ENCODE data around the gene TK1. TPM values are rescaled to one million over a fixed set of nuclear protein-coding genes. Genes with fewer than 3 reads are reported as not detected.
A peak's percentile ranks its signal among the peaks of the same experiment; 100 is the strongest.

The TK1 gene
- total and polyA plus RNA-seq, 3 donors from 2014 or later: 3.9 to 5.7 (median 4.8) TPM

GRCh38 chr17:78232859-78233173 lies 46.0 kb upstream of the TK1 start:
- no peaks in the 10 kb centered on the region for H3K27me3 ChIP-seq
- no peak overlapping the region for H3K4me3 ChIP-seq
- no peak for DNase-seq
- no peaks in the 10 kb centered on the region for H3K36me3 ChIP-seq (ENCODE audit: low read depth, missing control alignments)
- peaks cover 6% of the 10 kb centered on the region for H3K4me1 ChIP-seq
- no peaks in the 10 kb centered on the region for H3K9me3 ChIP-seq
- intact Hi-C loops (cut with DNase I; ENCODE audit: low total_unique reads): no loop called here
- WGBS, 2 donors: 84% methylated on average over 2 of the region's 2 CpGs; no CpG with 5 or more reads in 1 of the 2 donors
- TF ChIP-seq POLR2A (IDR thresholded peaks at IDR 0.05) (no peak), CTCF (IDR thresholded peaks at IDR 0.05) (no peak)
- no peak overlapping the region for H3K27ac ChIP-seq

GRCh38 chr17:78231991-78232858 lies 45.4 kb upstream of the TK1 start:
- Histone ChIP-seq H3K4me1 (peaks cover under 1% of the 10 kb centered on the region), H3K27me3 (no peaks in the 10 kb centered on the region), H3K9me3 (no peaks in the 10 kb centered on the region), H3K27ac (no peak overlapping the region), H3K36me3 (ENCODE audit: low read depth, missing control alignments) (no peaks in the 10 kb centered on the region), H3K4me3 (peak overlapping the region in 1 of 2 donors; percentile 20)
- TF ChIP-seq CTCF (IDR thresholded peaks at IDR 0.05) (no peak), POLR2A (IDR thresholded peaks at IDR 0.05) (no peak)
- intact Hi-C loops (cut with DNase I; ENCODE audit: low total_unique reads): no loop called here
- 21 to 26% methylated on average over 21 to 38 of the region's 55 CpGs for WGBS, 2 donors
- DNase-seq: no peak

- Histone ChIP-seq H3K27ac (no peak within 1 kb of the TSS), H3K27me3 (no peaks in the 10 kb centered on the region), H3K36me3 (ENCODE audit: low read depth, missing control alignments) (no peaks in the 10 kb centered on the region), H3K9me3 (no peaks in the 10 kb centered on the region), H3K4me1 (no peaks in the 10 kb centered on the region), H3K4me3 (peak within 1 kb of the TSS in 1 of 2 donors; percentile 20)
- DNase-seq: no peak
- 26 to 43% methylated on average over 13 to 45 of the region's 52 CpGs for WGBS, 2 donors
- intact Hi-C loops (cut with DNase I; ENCODE audit: low total_unique reads): no loop called here
- TF ChIP-seq CTCF (IDR thresholded peaks at IDR 0.05) (no peak), POLR2A (IDR thresholded peaks at IDR 0.05) (no peak)
These were observed 44.4 kb upstream of the TK1 start, which contains the start of gene TMEM235 for GRCh38 chr17:78230996-78231935. TSS of gene TMEM235 (plus strand) at chr17:78231631. CDS start at chr17:78232024, 393 bp downstream.

GRCh38 chr17:78230252-78230962 lies 43.6 kb upstream of the TK1 start:
- intact Hi-C loops (cut with DNase I; ENCODE audit: low total_unique reads): no loop called here
- 76 to 83% methylated on average over 13 of the region's 13 CpGs for WGBS, 2 donors
- TF ChIP-seq POLR2A (IDR thresholded peaks at IDR 0.05): no peak
- TF ChIP-seq CTCF (IDR thresholded peaks at IDR 0.05): no peak
- H3K36me3 ChIP-seq (ENCODE audit: low read depth, missing control alignments): no peaks in the 10 kb centered on the region
- no peaks in the 10 kb centered on the region for H3K27me3 ChIP-seq
- H3K4me3 ChIP-seq: no peak overlapping the region
- DNase-seq: no peak
- H3K27ac ChIP-seq: no peak overlapping the region
- H3K4me1 ChIP-seq: no peaks in the 10 kb centered on the region
- H3K9me3 ChIP-seq: no peaks in the 10 kb centered on the region
